Glomerular endothelial cell (primary cell): ENCODE results near the gene WWC1. TPM values are rescaled to one million over a fixed set of nuclear protein-coding genes. Genes with fewer than 3 reads are reported as not detected.
A peak's percentile ranks its signal among the peaks of the same experiment; 100 is the strongest.
"Not testable (repeated sequence)": the region's sequence is repeated elsewhere in the genome, so short reads cannot be mapped to it uniquely, and the experiment has no call there.

ENCODE experiments used
- DNase-seq: peaks from one replicate; pipeline ENCODE4 v3.0.0-alpha.2; 2011; ENCODE audit warnings: low read depth, low spot score; ENCODE audit errors: extremely low read depth
- total RNA-seq: library from RNA; depleted of rRNA; stranded (reverse); fragments of >200 nt; gene quantifications from 2 replicates; pipeline ENCODE4 v1.2.3, GENCODE V29; 2015

The WWC1 gene
- total RNA-seq, 1 donor from 2014 or later: 2.9 TPM

DNA sequence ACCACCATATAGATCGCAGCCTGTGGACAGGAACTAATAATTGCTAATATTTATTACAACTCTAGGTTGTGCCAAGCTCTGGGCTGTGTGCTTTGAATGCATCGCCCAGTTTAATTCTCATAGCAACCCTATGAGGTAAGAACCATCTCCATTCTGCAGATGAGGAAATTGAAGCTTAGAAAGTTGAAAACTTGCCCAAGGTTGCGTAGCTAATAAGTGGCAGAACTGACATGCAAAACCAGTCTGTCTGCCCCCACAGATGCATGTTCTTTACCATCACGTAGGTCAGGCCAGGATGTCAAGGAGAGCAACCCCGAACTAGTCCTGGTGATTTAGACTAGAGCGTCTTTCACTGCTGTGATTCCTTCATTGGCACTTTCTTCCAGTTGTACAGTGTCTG lies 15.6 kb downstream of the WWC1 start:
- no peak for DNase-seq

GRCh38 chr5:168307925-168308584 lies 16.6 kb downstream of the WWC1 start:
- DNase-seq: no peak

GRCh38 chr5:168308976-168309598 lies 17.6 kb downstream of the WWC1 start:
- no peak for DNase-seq

GRCh38 chr5:168310541-168310940 lies 19.1 kb downstream of the WWC1 start:
- DNase-seq: not testable (repeated sequence)

DNA sequence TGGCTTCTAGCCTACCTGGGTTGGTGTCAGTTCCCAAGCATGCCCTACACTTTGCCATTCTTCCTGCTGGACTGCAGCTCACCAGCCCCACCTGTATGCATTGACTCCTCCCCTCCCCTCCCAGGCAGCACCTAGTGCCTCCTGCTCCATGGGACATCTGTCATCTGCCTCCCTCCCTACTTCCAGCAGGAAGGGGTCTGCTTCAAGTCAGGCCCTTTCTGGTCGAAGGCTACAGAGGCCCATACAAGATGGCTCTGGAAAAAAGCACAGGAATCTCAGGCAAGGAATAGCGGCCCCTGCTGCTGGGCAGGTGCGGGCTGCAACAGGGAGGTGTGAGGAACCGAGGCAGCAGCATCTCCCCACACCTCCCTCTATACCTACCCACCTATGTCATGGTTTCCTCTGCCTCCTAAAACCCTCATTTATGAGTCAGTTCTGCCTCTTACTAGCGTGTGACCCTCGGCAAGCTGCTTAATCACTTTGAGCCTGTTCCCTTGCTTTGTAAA lies 19.7 kb downstream of the WWC1 start:
- DNase-seq: no peak

- DNase-seq: no peak
Measured at GRCh38 chr5:168312606-168313295, 21.3 kb downstream of the WWC1 start.

- no peak for DNase-seq
Measured at GRCh38 chr5:168313596-168314204, 22.3 kb downstream of the WWC1 start.

GRCh38 chr5:168314735-168315411 lies 23.4 kb downstream of the WWC1 start:
- DNase-seq: no peak

DNA sequence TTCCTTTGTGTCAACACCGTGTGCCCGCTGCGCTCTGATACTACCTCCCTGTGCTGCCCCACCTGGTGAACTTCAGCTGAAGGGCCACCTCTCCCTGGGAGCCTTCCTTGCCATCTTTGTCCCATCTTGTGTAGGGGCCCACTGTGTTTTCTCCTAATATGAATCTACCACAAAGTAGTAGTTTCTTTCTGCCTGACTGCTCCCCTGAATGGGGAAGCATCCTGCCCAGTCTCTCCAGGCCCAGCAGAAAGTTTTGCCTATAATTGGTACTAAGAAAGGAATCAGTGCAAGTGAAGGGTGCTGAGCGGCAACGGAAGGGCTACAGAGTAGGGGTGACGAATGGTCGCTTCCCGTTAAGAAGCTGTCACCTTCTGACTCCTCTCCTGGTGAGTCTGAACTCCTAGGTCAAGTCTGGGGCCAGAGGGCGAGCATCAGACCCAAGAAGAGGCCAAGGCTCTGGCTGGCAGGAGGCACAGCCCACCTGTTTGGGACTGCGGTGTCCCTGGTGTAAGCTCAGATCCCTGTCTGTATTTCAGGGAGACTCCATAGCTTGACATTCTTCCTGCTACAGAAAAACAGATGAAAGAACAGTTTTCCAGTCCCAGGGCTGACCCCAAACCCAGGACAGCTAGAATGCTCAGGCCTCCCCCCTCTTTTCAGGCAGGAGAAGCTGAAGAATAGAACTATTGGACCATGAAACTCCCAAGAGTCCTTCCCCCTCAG lies 24.1 kb downstream of the WWC1 start:
- DNase-seq: no peak

DNA sequence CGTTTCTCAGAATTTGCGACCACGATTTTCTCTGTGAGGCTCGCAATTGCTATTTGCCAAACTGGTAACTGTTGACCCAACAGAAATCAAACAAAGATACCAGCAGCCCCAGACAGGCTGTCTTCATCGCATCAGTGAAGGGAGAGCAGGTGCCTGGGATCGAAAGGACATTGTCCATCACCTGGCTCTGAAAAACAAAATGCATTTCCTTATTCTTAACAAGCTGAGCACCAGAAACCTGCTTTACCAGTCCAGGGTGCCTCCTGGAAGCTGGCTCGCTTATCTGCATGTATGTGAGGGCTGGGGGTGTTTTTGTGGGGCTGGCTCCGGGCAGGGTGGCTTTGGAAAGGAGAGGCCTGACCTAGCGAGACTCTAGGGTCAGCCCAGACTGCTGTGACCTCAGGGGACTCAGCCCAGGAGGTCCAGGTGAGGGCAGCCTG lies 24.7 kb downstream of the WWC1 start:
- no peak for DNase-seq

DNA sequence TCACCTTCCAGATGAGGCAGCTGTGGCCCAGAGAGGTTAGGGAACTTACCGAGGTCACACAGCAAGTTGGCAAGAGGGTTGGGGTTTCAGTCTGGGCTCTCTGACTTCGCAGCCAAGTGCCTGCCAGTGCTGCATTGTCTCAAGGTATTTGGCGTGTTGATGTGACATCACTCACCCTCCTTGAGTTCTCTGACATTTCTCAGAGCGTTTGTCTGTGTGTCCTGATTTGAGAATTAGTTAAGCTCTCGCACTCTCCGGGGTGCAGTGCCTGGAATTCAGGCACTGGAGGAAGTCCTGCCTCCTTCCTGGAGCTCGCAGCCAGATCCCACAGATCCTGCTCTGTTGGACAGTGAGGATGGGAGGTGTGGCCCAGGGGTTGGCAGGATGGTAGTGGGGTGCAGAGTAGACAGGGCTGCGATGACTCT lies 25.7 kb downstream of the WWC1 start:
- no peak for DNase-seq

DNA sequence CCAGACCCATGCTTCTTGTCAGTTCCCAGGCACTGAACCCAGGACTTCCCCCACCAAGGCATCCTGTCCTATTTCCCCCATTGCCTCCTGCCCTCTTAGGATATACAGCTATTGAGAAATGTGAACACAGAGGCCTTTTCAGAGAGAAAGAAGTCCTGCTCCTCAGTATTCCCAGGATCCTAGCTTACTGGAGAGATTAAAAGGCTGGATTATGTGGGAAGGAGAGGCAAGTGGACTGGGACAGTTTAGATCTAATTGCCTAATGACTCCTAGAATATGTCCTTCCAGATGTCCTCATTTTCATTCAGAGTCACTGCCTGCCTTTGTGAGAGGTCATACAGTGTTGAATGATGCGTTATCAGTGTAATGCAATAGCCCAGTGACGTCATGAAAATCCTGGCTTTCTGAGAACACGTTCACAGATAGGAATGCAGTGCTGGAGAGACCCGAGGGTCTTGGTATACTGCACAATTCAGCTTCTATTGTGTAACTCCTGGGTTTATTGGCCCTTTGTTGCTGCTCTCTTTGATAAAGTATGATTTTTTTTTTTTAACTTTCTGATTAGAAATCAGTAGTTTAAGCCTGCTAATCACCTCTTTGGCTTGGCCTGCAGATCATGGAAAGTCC lies 26.2 kb downstream of the WWC1 start:
- peak; percentile 29 for DNase-seq

- no peak for DNase-seq
Measured at GRCh38 chr5:168318240-168318639, 26.8 kb downstream of the WWC1 start.

DNA sequence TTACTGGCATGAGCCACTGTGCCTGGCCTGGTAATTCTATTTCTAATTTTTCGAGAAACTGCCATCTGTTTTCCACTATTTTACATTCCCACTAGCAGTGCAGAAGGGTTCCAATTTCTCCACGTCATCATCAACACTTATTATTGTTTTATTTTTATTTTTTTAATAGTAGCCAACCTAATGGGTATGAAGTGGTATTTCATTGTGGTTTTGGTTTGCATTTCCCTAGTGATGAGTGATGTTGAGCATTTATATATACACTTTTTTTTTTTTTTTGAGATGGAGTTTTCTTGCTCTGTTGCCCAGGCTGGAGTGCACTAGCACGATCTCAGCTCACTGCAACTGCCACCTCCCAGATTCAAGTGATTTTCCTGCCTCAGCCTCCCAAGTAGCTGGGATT lies 28.3 kb downstream of the WWC1 start:
- no peak for DNase-seq

GRCh38 chr5:168320805-168321204 lies 29.4 kb downstream of the WWC1 start:
- no peak for DNase-seq

- no peak for DNase-seq
Measured at GRCh38 chr5:168324859-168325630, 33.6 kb downstream of the WWC1 start.

DNA sequence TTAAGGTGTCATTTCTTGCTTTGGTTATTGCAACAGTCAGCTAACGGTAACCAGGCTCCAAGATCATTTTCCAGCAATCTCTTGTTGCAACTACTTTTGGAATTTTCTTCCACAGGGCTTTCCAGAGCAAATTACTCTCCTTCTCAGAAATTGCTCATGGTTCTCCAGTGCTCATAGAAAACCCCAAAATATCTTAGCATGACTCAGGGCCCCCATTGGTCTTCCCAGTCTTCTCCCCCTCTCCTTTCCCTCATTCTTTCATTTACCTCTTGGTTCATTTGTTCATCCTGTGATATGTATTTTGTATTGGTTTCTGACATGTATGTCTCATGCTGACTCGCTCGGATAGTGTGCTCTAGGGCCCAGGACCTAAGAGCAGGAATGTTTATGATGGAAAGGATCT lies 35.6 kb downstream of the WWC1 start:
- DNase-seq: no peak

GRCh38 chr5:168327451-168327850 lies 36.0 kb downstream of the WWC1 start:
- DNase-seq: no peak

GRCh38 chr5:168327994-168328393 lies 36.5 kb downstream of the WWC1 start:
- DNase-seq: no peak
